ENCODE measurements around the gene ARNT2. TPM values are rescaled to one million over a fixed set of nuclear protein-coding genes. Genes with fewer than 3 reads are reported as not detected.

The ARNT2 gene
- total RNA-seq, 1 donor from 2014 or later: 4.9 TPM

DNA sequence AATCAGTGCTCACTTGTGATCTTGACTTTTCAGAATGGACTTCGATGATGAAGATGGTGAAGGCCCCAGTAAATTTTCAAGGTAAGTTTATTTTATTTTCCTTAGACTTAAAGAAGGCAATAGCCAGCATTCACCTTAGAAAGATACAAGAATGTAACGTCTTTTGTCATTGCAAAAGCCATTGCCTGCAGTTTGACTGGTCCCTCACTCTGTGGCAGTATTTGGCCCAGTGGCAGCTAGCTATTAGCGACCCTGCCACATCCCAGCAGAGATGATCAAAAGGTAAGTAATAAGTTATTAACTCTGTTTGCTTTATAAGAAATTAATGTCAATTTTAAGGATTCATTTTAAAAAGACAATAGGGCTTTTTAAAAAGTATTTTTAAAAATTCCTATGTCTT, 53.7 kb downstream of the ARNT2 start:
- DNase-seq (ENCODE audit: missing footprints): no peak
- no peak for ATAC-seq
- intact Hi-C loops (cut with DNase I): loop anchor here (2.0 to 10.0 kb wide), 4 partner anchors 54 to 513 kb away; partner anchors contain the start of gene CEMIP

DNA sequence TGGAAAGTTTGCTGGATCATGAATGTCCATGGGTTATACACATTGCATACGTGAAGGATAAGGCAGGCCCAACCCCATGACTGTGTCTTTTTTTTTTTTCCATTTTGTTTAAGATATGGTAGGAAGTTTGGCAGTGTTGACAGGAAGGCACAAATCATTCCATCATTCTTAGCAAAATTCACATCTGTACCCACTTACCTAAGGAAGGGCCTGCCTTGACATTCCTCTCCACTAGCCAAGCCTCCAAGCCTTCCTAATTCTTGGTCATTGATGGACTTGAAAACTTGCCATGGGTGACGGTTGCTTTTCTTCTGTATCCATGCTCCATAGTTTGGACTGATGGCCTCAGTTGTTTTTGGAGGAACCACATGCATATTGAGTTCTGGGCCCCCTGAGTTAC, 54.4 kb downstream of the ARNT2 start:
- ATAC-seq: no peak
- no peak for DNase-seq (ENCODE audit: missing footprints)
- intact Hi-C loops (cut with DNase I): loop anchor here (5.0 to 10.0 kb wide), 2 partner anchors 54 to 106 kb away; no protein-coding TSS in a partner anchor

DNA sequence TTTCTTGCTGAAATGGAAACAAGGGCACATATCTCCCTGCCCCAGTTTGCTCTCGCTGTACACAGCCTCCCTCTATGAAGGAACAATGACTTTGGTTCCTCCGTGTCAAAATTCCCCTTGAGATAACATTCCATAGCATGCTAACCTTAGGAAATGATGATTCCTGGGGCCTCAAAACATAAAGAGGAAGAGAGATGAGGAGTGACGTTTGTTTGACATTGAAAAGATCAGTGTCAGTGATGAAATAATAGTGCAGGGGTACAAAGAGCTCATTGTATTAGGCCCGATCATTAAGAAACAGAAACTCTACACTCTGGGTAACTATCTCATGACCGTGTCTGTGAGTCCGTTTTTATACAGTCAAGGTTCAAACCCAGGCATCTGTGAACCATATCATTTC, 55.2 kb downstream of the ARNT2 start:
- intact Hi-C loops (cut with DNase I): loop anchor here (5.0 to 10.0 kb wide), 2 partner anchors 53 to 105 kb away; no protein-coding TSS in a partner anchor
- DNase-seq (ENCODE audit: missing footprints) (no peak), ATAC-seq (no peak)

DNA sequence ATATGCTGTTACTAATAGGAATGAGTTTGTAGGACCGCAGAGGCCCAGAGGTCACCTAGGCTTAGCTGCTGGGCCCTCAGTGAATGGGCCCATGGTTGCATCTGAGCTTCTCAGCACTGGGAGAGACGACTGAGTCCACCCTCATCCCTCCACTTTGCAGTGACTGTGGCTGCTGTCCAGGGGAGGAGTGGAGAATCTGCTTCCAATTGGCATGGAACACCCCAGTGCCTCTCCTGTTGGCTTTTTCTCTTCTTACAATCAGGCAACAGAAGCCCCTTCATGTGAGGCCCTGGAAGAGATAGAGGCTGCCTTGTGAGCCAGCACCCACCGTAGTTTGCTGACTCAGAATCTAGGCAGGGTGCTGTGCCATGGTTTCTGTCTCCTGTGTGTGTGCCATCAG, 55.6 kb downstream of the ARNT2 start:
- ATAC-seq: no peak
- intact Hi-C loops (cut with DNase I): loop anchor here (5.0 to 10.0 kb wide), 2 partner anchors 52 to 105 kb away; no protein-coding TSS in a partner anchor
- no peak for DNase-seq (ENCODE audit: missing footprints)

DNA sequence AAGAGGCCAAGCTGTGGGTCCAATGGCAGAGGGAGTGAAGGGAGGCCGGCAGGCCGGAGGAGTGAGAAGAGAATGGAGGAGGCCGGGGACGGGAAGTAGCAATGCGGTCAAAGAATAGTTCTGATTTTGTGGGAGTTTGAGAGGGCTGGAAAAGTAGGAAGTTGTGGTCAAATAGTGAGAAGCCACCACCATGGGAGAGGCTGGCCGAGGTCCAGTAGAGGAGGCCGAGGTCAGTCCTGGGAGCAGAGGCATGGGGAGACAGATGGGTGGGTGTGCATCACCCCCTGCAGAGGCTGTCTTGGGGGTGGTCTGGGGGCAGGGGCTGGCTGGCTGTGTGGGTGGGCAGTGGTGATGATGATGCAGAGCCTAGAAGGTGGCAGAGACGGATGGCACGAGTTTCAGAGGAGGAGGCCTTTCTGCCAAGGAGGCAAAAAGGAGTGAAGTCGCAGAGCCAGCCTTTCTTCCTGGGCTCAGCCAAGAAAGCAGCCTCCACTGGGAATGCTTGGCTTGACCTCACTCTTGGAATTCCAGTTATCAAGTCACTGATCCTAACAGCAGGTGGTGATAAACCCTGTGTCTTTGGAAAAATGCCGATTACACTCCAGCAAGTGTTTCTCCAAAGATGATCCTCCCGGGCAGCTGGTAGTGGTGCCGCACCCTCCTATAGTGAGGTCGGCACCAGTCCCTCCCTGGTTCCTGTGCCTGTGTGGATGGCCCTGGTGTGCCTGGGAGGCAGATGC, 57.3 kb downstream of the ARNT2 start:
- ATAC-seq: no peak
- no peak for DNase-seq (ENCODE audit: missing footprints)
- intact Hi-C loops (cut with DNase I): no loop called here

DNA sequence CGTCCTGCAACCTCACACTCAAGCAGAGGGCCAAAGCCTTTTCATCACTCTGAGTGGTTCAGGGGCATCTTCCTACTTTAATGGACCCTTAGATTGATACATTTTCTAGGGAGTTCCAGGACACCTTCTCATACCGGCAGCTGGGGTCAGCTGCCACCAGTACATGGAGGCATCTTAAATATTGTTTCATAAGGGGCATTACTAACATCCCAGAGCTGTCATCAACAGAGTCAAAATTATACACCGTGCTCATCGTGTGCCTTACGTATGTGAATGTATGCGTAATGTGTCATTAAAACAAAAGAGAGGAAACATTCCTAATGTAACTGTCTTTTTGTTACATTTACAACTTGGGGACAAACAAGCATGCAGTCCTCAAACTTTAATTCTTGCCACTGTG, 57.9 kb downstream of the ARNT2 start:
- ATAC-seq (no peak), DNase-seq (ENCODE audit: missing footprints) (no peak)
- intact Hi-C loops (cut with DNase I): no loop called here

DNA sequence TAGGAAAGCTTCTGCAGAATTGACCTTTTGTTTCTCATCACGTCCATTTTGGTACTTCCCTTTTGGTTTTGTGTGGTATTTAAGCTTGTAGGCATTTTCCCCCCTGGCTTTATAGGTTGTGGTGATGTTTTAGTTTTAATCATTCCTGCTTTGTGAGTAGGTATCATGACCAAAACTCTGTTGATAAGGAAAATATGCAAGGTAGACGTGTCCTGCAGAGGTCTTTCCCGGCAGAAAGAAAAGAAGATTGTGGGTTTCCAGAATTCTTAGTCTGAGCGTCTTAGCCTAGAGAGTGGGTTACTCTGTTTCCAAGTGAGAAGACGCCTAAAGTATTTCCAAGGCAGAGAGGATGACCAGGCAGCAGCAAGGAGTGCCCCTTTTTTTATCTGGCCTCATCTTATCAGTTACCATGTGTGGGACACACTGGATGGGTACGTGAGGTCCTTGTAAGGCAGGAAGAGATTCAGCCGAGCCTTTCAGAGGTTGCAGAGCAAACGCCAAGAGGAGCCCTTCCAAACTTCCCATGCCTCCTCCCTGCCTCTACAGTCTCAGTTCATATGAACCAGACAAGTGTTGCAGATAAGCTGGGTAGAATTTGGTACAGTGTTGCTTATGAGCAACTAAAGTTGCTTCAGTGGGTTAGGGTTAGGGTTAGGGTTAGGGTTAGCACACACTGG, 58.8 kb downstream of the ARNT2 start:
- DNase-seq (ENCODE audit: missing footprints): no peak
- ATAC-seq: no peak
- intact Hi-C loops (cut with DNase I): no loop called here

DNA sequence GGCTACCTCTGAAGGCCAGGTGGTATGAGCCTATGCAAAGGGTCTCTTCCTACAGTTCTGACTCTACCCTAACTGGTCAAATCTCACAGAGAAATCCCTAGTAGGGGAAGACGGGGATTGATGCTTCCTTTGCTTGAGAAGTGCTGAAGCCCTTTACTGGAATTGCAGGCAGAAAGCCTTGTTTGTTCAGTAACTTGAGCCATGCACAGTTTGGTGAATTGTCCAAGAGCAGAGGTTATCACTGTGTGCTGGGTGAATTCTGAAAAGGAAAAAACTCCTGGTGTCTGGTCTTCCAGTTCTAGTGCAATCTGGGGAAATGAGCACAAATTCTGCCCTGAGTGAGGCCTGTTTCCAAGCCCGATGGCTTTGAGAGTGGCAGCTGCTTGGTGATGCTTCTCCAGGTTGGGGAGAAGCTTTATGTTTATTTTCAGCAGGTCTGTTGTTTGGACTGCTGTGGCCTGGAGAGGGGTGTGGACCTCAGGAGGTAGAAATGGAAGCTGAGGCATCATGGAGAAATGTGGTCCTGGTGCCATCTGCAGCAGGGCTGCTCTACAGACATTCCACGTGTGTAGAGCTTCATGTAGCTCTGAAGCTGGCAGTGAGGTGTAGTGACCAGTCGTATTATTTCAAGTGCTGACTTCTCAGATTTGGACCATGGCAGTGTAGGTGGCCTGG, 60.9 kb downstream of the ARNT2 start:
- DNase-seq (ENCODE audit: missing footprints) (no peak), ATAC-seq (no peak)
- intact Hi-C loops (cut with DNase I): no loop called here

DNA sequence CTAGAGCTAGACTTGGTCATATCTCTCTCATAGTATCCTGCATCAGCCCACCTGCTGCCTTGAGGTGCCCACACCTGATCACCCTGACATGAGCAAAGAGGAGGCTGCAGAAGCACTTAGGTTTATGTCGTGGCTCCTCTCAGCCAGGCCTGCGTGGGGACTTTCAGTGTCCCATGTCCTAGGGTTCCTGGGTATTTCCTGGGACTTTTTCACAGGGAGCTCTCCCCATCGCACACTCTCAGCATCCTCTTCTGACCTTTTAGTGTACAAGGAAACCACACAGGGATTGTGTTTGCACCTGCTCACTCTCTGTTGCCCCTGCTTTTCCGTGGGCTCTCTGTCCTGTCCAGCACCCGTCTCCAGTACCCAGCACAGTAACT, 61.4 kb downstream of the ARNT2 start:
- DNase-seq (ENCODE audit: missing footprints) (no peak), ATAC-seq (no peak)
- intact Hi-C loops (cut with DNase I): no loop called here

DNA sequence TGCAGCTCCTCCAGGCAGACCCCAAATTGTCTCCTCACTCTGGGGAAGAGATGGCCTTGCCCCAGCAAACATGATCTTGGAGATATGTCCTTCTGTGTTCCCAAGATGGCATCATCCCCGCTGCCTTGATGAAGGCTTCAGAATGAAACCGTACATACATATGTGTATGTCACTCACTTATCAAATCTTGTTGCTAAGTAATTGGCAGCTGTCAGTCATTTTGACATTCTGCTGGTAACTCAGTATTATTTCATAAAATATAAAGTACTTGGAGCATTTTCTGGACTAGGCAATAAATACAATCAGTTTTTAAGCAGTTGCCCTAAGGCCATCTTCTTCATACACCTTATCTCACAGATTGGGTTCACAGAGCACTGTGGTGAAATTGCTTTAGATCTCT, 62.4 kb downstream of the ARNT2 start:
- no peak for ATAC-seq
- no peak for DNase-seq (ENCODE audit: missing footprints)
- intact Hi-C loops (cut with DNase I): no loop called here

DNA sequence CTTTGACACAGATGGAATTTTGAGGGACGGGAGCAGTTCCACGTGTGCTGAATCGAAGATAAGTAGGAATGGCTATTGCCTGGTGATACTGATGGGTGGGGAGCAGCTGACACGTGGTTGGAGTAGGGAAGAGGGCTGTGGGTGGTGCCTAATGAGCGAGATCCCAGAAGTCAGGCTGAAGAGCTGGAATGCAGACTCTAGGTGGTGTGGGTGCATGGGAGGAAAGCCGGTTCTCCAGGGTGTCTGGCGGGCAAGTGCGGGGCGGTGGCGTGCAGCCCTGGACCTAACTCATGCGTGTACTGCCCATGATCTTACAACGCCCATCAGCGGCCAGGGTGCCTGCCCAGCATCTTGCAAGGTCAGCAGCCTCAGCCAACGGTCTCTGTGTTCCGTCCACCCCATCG, 63.1 kb downstream of the ARNT2 start:
- DNase-seq (ENCODE audit: missing footprints): no peak
- no peak for ATAC-seq
- intact Hi-C loops (cut with DNase I): no loop called here

DNA sequence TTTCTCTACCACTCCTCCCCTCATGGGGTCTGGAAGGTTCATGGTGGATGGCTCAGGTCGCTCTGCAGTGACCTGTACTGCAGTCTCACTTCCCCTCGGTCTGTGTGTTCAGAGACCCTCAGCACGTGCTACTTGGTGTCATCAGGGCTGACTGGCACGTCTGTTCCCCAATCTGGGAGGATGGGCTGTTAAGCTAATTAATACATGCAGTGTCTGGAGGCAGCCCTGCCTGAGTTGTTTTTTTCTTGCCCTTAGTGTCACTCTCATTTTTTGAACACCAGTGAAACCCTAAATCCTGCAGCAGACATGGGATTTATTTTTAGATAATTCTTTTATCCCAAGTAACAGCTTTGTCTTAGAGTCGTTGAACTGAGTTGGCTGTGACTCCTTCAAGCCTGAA, 64.6 kb downstream of the ARNT2 start:
- ATAC-seq (no peak), DNase-seq (ENCODE audit: missing footprints) (no peak)
- intact Hi-C loops (cut with DNase I): no loop called here

DNA sequence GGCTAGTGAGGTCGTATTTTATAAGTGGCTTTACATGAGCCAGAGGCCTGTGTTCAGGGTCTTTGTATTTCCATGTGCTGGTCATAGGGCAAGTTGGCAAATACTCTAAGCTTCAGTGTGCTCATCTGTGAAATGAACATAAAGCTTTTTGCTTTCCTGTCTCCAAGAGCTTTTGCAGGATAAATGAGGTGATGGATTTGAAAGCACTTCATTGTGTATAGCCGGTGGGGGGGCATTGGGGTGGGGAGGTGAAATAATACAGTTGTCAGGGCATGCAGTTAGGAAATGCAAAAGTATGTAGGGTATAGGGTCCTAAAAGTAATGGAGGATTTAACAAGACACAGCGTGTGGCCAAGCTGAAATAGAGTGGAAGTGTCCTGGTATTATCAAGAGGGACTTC, 67.7 kb downstream of the ARNT2 start:
- DNase-seq (ENCODE audit: missing footprints) (no peak), ATAC-seq (no peak)
- intact Hi-C loops (cut with DNase I): no loop called here

DNA sequence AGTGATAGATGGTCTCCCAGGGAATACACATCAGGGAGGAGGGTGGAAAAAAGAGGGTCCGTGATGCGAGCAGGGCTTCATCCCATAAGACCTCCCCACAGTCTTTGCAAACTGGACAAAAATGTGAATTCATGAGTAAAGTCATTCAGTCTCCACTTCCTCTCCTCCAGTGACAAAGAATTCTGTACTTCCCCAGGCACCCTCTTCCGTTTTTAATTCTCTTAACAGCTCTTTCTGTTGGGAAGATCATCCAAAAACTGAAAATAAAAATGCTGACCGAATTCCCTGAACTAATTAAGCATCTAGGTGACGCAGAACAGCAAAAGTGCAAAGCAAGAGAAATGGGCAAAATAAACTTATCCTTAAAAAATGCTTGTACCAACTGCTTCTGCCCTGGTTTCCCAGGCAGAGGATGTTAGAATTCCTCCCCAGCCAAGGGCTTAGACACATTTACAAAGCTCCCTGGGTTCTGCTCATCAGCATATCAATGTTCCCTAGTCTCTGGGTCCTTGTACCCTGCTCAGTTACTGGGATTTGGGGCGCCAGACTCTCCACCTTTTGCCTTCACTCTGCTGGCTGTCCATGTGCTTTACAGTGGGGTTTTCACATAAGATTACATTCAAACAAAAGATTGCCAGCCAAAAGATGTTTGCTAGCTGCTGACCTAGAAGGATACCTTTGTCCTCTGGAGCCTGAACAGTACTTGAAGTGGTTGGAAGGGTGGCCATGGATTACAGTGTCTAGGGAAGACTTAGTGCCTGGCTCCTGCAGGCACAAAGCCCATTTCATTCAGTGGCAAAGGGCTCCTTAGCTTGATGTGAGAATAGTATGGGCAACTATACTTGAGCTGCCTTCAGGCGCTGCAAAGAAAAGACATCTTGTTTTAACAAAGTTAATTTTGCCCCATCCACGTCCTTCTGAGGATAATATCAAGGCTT, 69.4 kb downstream of the ARNT2 start:
- no peak for DNase-seq (ENCODE audit: missing footprints)
- no peak for ATAC-seq
- intact Hi-C loops (cut with DNase I): no loop called here

DNA sequence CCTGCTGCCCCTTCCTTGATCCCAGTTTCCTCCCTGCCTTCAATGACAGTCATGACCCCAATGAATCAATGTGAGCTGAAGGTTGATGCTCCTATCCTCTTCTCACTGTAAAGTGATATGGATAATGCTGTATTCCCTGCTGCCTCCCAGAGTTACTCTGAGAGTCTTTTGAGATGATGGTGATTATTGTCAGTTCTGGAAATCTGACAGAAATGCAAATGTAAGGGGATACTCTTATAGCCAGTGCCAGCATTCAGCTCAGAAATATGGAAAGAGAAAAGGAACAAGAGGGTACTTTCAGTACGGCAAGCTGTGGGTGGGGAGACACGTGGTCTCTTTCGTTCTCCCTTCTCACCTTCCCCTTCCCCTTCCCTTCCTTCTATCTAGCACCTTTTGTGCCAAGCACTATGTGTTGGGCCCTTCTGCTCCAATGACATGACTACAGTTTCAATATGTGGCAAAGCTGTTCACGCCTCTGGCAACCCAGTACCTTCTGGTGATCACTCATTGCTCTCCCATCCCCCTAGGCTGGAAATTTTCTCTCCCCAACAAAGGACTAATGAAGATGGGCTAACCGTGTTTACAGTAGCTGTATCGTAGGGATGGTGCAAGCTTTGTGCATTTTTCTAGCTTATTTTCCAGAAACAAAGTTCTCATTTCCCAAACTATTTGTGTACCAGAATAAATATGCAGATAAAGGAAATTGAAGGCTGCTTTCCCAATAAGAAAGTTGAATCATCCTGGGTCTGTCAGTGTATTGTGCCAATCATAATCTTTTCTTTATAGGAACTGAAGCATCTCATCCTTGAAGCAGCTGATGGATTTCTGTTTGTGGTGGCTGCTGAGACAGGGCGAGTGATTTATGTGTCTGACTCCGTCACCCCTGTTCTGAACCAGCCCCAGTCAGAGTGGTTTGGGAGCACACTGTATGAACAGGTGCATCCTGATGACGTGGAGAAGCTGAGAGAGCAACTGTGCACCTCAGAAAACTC, 70.3 kb downstream of the ARNT2 start:
- ATAC-seq (no peak), DNase-seq (ENCODE audit: missing footprints) (no peak)
- intact Hi-C loops (cut with DNase I): no loop called here

DNA sequence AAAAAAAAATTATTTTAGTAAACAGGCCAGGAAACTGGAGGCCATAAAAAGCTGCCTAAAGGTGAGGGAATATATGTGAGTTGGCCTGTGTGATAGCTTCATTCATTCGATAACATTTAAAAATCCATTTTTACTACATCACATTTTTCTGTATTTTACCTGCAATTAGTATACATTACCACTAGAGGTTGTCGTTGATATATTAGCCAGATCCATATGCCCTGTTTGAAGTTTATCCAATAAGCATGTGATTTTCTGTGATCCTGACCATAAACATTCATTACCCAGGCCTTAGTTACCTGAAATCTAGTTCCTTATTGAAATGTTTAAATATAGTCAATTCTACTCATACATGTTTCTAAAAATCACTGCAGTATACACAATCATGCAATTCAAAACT, 71.4 kb downstream of the ARNT2 start:
- DNase-seq (ENCODE audit: missing footprints): no peak
- ATAC-seq: no peak
- intact Hi-C loops (cut with DNase I): no loop called here

DNA sequence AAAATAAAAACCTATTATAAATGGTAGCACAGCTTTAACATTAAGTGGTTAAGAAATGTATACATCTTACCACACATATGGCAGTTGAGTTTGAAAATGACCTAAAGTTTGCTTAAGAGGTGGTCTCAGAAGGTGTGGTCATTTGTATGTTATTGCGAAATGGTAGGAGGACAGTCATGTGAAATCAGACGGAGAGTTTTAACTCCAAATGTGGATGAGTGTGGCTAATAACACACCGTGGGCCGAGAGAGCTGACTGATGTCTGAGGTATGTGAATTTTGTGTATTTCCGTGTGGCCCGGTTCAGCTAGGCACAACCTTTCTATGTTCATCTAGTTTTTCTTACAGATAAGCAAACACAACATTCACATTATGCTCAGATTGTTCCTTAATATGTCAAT, 71.9 kb downstream of the ARNT2 start:
- intact Hi-C loops (cut with DNase I): no loop called here
- ATAC-seq (no peak), DNase-seq (ENCODE audit: missing footprints) (no peak)

DNA sequence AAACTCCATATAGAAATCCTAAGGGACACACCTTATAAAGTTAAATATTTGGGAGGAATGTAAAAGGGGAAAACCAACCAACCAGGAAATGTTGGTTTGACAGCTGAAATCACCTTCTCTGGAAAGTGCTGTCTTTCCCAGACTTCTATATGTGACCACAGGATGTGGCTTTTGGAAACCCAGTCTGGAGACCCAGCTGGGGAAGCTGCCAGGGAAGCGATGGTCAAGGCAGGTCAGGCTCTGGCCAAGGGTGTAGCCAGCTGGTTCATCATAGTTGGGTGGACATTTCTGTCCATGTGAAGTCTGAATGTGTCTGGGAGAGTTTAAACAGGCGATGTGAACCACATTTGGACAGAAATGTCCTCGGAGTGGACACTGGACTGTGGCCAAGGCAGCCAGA, 73.9 kb downstream of the ARNT2 start:
- DNase-seq (ENCODE audit: missing footprints): no peak
- intact Hi-C loops (cut with DNase I): no loop called here
- ATAC-seq: no peak

All from Right ventricle myocardium inferior (tissue), 1 donor.